22Rv1 (cell line): ENCODE data around the gene KICS2.

Source experiments
- ZFX ChIP-seq: fragments of 450-650 bp; IDR thresholded peaks from 2 replicates; pipeline ENCODE4 v1.6.1; 2017; ENCODE audit warnings: antibody characterized with exemption, borderline replicate concordance
- TF ChIP-seq, protein P1 (sequence below): fragments of 450-650 bp; IDR thresholded peaks from 2 replicates; pipeline ENCODE4 v1.5.1; 2017; ENCODE audit warnings: mild to moderate bottlenecking

GRCh38 chr12:64255249-64255648 is 33.2 kb upstream of the KICS2 start:
- TF ChIP-seq, protein P1, sequence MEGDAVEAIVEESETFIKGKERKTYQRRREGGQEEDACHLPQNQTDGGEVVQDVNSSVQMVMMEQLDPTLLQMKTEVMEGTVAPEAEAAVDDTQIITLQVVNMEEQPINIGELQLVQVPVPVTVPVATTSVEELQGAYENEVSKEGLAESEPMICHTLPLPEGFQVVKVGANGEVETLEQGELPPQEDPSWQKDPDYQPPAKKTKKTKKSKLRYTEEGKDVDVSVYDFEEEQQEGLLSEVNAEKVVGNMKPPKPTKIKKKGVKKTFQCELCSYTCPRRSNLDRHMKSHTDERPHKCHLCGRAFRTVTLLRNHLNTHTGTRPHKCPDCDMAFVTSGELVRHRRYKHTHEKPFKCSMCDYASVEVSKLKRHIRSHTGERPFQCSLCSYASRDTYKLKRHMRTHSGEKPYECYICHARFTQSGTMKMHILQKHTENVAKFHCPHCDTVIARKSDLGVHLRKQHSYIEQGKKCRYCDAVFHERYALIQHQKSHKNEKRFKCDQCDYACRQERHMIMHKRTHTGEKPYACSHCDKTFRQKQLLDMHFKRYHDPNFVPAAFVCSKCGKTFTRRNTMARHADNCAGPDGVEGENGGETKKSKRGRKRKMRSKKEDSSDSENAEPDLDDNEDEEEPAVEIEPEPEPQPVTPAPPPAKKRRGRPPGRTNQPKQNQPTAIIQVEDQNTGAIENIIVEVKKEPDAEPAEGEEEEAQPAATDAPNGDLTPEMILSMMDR: no peak
- TF ChIP-seq ZFX: no peak
